Tibial nerve (tissue), 4 donors: ENCODE measurements around the gene PICK1. TPM values are rescaled to one million over a fixed set of nuclear protein-coding genes. Genes with fewer than 3 reads are reported as not detected.

Experiments
- DNase-seq, 2 donors: peaks; one replicate each; pipeline ENCODE4 v3.0.0-alpha.2; 2019; ENCODE audit warnings: low spot score in 2 of 2
- H3K27ac ChIP-seq, 4 donors: fragments of 200-600 bp; sonication (generic) in 3 of 4; one replicate each; pipeline ENCODE4 v1.5.1; 2017 to 2019; ENCODE audit warnings: mild to moderate bottlenecking in 1 of 4
- H3K27me3 ChIP-seq, 2 donors: fragments of 200-600 bp; sonication (generic) in 1 of 2; one replicate each; pipeline versions ENCODE4 v1.5.1 to v1.6.0; 2017 to 2019
- H3K36me3 ChIP-seq, 3 donors: fragments of 200-600 bp; sonication (generic); one replicate each; pipeline ENCODE4 v1.5.1; 2018 to 2019
- H3K4me1 ChIP-seq, 4 donors: fragments of 200-600 bp; sonication (generic) in 3 of 4; one replicate each; pipeline ENCODE4 v1.5.1; 2017 to 2019
- H3K4me3 ChIP-seq, 4 donors: fragments of 200-600 bp; sonication (generic) in 3 of 4; one replicate each; pipeline ENCODE4 v1.5.1; 2017 to 2019; ENCODE audit warnings: mild to moderate bottlenecking in 1 of 4, moderate library complexity in 1 of 4
- H3K9me3 ChIP-seq, 4 donors: fragments of 200-600 bp; sonication (generic) in 3 of 4; one replicate each; pipeline ENCODE4 v1.5.1; 2017 to 2019
- EP300 ChIP-seq, 2 donors: sonication (generic); formaldehyde crosslinking; IDR thresholded peaks; one replicate each; pipeline ENCODE4 v1.6.1; 2017; ENCODE audit warnings: antibody characterized with exemption in 2 of 2, mild to moderate bottlenecking in 1 of 2
- POLR2A ChIP-seq, 2 donors: fragments of 450-650 bp; IDR thresholded peaks; one replicate each; pipeline ENCODE4 v1.6.1; 2017; ENCODE audit warnings: antibody characterized with exemption in 2 of 2, mild to moderate bottlenecking in 2 of 2, moderate library complexity in 2 of 2
- WGBS, 2 donors: methylation state at CpG; one replicate each; pipeline ENCODE4 v1.1.5; 2018; 5-methylcytosine and 5-hydroxymethylcytosine counted together
- total RNA-seq, 4 donors: library from RNA; depleted of rRNA; stranded (reverse); fragments of >200 nt; gene quantifications; one replicate each; pipeline ENCODE4 v1.1.0, GENCODE V29; 2016
- TF ChIP-seq, protein P1 (sequence below), 5 experiments: fragments of 200-600 bp in 3 of 5; fragments of 450-650 bp in 2 of 5; sonication (generic) in 3 of 5; IDR thresholded peaks; one replicate each; pipeline ENCODE4 v1.5.1; 2016 to 2019; ENCODE audit warnings: antibody characterized with exemption in 5 of 5, mild to moderate bottlenecking in 3 of 5, moderate library complexity in 2 of 5

The PICK1 gene
- total RNA-seq, 4 donors from 2014 or later = 32.1 to 49.8 (median 44.2) TPM

DNA sequence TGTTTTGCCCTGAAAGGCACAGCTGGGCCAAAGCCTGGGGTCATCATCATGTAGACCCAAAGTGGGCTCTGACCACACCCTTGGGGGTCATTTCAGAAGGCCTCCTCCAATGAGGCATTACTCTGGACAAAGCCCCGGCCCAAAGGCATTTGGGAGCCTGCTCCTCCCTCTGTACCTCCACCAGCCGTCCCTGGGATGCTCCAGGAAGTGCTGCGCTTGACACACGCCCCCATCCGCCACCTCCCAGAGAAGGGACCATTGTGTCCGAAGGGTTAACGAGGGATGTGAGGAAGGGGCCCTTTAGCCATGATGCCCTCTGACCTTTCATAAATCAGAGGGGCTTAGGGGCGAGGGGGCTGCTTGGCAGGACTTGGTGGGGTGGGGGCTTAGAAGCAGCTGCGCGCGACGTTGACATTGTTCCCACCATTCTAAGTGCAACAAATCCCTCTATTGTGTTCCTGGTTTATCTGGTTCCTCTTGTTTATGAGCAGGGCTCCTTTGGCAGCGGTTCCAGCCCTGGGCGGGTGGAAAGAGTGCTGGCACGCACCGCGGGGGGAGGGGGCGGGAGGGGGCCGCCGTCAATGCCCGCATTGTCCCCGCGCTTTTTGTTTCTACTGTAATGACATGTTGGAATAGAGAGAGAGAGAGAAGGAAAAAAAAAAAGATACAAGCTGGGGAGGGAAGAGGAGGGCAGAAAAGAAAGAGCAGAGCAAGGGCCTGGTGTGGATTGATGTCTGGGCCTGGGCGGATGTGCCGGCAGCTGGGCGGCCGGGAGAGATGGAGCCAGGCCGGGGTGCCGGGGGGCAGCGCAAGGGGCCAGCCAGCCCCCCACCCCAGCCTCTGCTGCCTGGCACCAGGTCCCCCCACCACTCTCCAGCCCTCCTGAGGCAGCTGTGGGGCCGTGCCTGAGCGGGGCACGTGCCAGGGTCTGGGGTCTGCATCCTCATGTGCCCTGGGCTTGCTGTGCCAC lies 40.7 kb upstream of the PICK1 start:
- TF ChIP-seq, protein P1, sequence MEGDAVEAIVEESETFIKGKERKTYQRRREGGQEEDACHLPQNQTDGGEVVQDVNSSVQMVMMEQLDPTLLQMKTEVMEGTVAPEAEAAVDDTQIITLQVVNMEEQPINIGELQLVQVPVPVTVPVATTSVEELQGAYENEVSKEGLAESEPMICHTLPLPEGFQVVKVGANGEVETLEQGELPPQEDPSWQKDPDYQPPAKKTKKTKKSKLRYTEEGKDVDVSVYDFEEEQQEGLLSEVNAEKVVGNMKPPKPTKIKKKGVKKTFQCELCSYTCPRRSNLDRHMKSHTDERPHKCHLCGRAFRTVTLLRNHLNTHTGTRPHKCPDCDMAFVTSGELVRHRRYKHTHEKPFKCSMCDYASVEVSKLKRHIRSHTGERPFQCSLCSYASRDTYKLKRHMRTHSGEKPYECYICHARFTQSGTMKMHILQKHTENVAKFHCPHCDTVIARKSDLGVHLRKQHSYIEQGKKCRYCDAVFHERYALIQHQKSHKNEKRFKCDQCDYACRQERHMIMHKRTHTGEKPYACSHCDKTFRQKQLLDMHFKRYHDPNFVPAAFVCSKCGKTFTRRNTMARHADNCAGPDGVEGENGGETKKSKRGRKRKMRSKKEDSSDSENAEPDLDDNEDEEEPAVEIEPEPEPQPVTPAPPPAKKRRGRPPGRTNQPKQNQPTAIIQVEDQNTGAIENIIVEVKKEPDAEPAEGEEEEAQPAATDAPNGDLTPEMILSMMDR (IDR thresholded peaks at IDR 0.05) = no peak
- peak; percentile 38 to 84 for TF ChIP-seq EP300 (IDR thresholded peaks at IDR 0.05)
- peak; percentile 52 to 59 for DNase-seq
- peak overlapping the region; percentile 85 to 96 (median 90) for H3K27ac ChIP-seq
- H3K9me3 ChIP-seq = no peaks in the 10 kb centered on the region
- peaks cover 0 to 3% (median 0%) of the 10 kb centered on the region in 3 donors for H3K36me3 ChIP-seq
- peak overlapping the region in 2 of 4 donors; percentile 19 to 27 for H3K4me3 ChIP-seq
- H3K4me1 ChIP-seq = peaks cover 0 to 56% (median 38%) of the 10 kb centered on the region in 4 donors
- WGBS, 2 donors = 32 to 34% methylated on average over 28 to 32 of the region's 33 CpGs
- no peaks in the 10 kb centered on the region for H3K27me3 ChIP-seq

DNA sequence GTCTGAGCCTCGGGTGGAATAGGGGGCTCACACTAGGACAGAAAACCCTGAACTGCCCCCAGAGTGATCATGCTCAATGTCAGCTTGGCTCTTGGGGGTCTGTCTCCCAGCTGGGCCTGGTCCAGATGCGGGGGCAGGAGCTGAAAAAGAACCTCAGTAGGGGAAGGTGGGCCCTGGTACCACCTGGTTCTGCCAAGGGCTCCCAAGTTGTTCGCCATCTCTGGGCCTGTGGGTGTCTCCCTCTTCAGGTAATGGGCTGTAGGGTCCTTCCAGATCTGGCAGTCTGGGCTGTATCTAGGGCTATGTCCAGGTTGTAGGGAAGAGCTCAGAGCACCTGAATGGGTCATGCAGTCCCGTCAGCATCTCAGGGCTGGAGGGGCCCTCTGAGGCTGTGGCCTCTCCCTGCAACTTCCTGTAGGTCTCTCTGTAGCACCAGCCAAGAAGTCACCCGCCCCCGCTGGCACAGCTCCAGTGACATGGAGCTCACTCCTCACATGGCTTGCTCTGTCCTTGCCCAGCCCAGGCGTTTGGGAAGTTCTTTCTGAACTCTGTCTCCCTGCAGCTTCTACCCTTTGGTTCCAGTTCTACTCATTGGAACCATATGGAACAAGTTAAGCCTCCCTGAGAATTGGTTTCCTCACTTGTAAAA lies 39.8 kb upstream of the PICK1 start:
- 17 to 22% methylated on average over 7 of the region's 7 CpGs for WGBS, 2 donors
- peak in 1 of 2 donors; percentile 24 for TF ChIP-seq POLR2A (IDR thresholded peaks at IDR 0.05)
- TF ChIP-seq, protein P1 (IDR thresholded peaks at IDR 0.05) = peak in 2 of 5 experiments; percentile 9
- peak in 1 of 2 donors; percentile 85 for TF ChIP-seq EP300 (IDR thresholded peaks at IDR 0.05)
- Histone ChIP-seq H3K27me3 (no peaks in the 10 kb centered on the region), H3K4me1 (peaks cover 0 to 55% (median 37%) of the 10 kb centered on the region in 4 donors), H3K36me3 (peaks cover 0 to 3% (median 0%) of the 10 kb centered on the region in 3 donors), H3K4me3 (peak overlapping the region in 2 of 4 donors; percentile 19 to 27), H3K9me3 (no peaks in the 10 kb centered on the region), H3K27ac (peak overlapping the region; percentile 85 to 96 (median 90))
- DNase-seq = peak; percentile 71 to 75

DNA sequence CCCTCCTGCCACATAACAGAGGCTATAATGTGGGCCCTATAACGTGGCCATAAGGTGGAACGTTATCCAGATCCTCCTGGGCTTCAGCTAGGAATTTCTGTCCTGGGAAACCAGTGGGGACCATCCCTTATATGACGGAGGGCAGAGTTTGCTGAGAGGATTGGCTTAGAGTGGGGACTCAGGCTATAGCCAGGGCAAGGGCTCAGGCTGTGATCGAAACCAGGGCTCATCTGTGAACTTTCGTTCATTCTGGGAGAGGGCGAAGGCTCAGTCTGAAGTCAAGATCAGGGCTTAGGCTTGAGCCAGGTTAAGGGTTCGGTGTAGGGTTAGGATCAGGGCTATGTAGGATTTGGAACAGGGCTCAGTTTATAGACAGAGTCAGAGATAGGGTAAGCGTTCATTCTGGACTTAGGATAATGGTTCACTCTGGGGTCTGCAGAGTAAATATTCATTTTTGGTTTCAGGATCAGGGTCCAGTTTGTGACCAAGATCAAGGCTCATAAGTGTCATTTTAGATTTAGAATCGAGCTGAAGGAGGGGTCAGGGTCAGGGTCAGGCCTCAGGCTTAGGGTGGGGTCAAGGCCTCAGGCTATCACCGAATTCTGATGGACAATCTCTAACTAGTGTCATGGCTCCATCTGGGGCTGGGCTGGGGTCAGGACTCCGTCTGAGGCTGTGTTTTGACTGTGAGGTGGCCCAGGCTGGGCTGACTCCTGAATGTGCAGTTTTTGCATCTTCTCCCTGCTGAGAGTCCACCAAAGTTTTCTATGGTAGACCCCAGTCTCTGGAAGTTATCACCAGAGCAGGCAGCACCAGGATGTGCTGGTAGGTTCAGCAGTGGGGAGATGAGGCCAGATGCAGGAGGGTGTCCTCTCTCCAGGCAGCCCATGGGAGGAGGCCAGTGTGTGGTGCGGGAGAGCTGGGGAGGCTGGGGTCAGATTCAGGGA lies 39.0 kb upstream of the PICK1 start:
- WGBS, 2 donors = 49 to 68% methylated on average over 12 of the region's 12 CpGs

More for the DNA sequence above, 39.0 kb upstream of the PICK1 start:
- TF ChIP-seq, protein P1 (IDR thresholded peaks at IDR 0.05) = no peak
- TF ChIP-seq POLR2A (IDR thresholded peaks at IDR 0.05) (no peak), EP300 (IDR thresholded peaks at IDR 0.05) (no peak)
- Histone ChIP-seq H3K27me3 (no peaks in the 10 kb centered on the region), H3K27ac (peak overlapping the region; percentile 85 to 96 (median 90)), H3K36me3 (peaks cover 0 to 3% (median 0%) of the 10 kb centered on the region in 3 donors), H3K9me3 (no peaks in the 10 kb centered on the region), H3K4me1 (peaks cover 0 to 59% (median 36%) of the 10 kb centered on the region in 4 donors), H3K4me3 (no peak overlapping the region)
- no peak for DNase-seq
